Muscle of back (tissue), 11 donors: ENCODE data around the gene F7. TPM values are rescaled to one million over a fixed set of nuclear protein-coding genes. Genes with fewer than 3 reads are reported as not detected.

Source experiments
- DNase-seq, 3 donors: peaks; one replicate each; pipeline versions ENCODE4 v3.0.0 to v3.0.0-alpha.2; 2013
- polyA plus RNA-seq, 10 donors: library from polyadenylated mRNA; unstranded; fragments of 120-200 nt; gene quantifications; one replicate each; pipeline ENCODE4 v1.2.1, GENCODE V29; 2013; ENCODE audit not compliant: insufficient read length in 10 of 10

The F7 gene
- polyA plus RNA-seq, 10 donors = 0.40 to 3.6 (median 1.8) TPM

GRCh38 chr13:113086031-113086750 lies 19.4 kb upstream of the F7 start:
- no peak for DNase-seq

DNA sequence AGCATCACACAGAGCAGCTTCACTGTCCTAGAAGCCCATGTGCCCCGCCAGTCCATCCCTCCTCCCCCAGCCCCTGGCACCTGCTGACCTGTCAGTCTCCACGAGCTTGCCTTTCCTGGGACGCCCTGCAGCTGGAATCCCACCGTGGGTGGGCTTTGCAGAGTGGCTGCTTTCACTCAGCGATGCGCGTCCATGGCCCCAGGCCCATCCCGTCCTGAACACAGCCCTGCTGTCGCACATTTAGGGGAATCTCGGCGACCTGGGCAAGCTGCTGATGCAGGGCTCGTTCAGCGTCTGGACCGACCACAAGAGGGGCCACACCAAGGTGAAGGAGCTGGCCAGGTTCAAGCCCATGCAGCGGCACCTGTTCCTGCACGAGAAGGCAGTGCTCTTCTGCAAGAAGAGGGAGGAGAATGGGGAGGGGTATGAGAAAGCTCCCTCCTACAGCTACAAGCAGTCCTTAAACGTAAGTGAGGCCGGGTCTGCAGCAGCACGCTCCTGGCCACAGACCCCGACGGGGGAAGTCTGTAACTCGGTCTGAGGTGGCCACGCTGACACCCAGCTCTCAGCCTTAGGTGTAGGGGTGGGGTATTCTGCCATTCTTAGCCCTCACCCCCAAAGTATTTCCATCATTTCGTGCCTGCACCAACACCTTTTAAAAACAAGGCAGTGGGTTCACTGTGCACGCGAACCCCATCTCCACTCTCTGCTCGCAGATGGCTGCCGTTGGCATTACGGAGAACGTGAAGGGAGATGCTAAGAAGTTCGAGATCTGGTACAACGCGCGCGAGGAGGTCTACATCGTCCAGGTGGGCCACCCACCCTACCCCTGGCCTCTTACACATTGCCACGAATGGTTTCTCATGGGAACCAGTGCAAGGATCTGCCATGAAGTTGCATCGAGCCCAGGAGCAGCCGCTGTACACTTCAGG lies 18.3 kb upstream of the F7 start:
- DNase-seq = no peak

DNA sequence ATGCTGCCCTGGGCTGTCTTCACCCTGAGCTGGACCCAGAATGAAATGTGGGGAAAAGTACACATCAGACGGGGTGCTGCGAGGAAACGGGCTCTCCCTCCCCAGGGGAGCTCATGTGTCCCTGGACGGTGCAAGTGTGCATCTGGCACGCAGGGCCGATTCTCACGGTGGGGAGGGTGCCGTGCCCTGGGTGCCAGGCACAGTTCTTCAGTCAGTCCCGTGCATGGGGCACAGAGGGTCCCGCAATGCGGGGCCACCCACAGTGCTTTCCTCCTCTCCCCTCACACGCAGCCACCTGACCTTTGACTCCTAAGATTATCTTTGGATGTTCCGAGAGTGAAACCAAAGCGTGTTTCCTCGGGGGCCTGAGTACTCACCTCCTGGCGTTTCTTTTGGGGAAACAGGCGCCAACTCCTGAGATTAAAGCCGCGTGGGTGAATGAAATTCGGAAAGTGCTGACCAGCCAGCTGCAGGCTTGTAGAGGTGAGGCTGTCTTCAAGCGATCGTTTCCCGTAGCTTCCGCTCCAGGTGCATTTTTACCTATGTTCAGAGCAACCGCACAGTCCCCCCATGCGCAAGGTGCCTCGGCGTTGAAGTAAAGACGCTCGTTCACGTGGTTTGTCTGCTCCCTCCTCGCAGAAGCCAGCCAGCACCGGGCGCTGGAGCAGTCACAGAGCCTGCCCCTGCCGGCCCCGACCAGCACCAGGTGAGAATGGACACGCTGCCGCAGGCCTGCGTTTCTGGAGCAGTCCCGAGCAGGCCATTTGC lies 17.5 kb upstream of the F7 start:
- DNase-seq = no peak

DNA sequence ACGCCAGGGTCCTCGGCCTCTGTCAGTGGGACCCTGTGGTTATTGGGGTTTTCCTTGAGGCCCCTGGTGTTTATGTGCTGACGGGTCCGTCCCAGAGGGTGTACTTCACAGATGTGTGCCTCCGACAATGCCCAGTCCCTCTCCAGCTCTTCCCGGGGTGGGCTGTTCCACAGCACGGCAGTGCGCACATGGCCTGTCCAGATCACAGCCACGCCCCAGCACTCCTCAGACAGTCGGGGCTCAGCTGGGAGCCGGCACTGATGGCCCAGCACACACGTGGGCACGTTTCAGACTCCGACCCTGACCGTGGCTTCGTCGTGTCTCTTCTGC lies 16.9 kb upstream of the F7 start:
- DNase-seq = no peak

DNA sequence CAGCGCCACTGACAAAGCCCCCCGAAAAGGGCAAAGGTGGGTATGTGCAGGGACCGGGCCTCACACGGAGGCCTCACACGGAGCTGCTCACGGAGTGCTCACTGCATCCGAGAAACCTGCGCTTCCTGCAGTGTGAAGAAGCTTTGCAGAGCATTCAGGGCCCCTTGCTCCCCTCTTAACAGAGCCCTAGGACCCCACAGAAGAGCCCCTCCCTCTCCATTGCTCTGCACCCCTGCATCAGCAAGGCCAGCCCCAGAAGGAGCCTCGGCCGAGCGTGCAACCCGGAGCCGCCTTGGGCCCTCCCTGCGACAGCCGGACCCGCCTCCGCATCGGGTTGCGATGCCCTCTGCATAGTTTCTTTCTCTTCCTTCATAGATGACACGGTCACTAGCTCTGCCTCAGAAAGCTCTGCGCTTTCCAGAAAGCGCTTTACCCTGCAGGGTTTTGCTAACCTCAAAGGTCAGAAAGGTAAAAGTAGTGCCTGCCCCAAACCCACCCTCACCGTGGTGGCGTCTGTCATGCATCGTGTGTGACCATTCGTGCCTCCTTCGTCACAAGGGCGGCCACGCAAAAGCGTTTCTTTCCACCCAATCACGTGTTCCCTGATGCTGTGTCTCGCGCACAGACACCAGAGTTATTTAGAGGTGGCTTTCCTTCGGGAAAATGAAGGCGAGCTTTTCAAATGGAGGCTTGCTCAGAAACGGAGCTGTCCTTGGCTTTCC lies 15.7 kb upstream of the F7 start:
- DNase-seq = no peak

DNA sequence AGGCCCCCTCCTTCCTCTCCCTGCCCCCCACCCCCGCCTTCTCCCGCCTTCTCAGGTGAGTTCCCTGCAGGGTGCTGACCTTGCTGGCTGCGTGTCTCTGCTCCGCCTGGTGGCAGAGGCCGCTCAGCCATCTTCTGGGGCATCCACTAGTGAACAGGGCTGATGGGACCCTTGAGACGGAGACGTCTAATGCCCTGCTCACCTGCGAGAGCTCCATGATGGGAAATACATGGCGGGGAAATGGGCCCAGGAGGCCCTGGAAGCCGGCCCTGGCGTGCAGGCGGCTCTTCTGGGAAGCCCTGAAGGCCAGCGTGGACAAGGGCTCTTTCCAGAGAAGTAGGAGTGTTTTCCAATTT lies 15.2 kb upstream of the F7 start:
- DNase-seq = no peak

GRCh38 chr13:113090806-113091205 lies 14.8 kb upstream of the F7 start:
- DNase-seq = no peak

DNA sequence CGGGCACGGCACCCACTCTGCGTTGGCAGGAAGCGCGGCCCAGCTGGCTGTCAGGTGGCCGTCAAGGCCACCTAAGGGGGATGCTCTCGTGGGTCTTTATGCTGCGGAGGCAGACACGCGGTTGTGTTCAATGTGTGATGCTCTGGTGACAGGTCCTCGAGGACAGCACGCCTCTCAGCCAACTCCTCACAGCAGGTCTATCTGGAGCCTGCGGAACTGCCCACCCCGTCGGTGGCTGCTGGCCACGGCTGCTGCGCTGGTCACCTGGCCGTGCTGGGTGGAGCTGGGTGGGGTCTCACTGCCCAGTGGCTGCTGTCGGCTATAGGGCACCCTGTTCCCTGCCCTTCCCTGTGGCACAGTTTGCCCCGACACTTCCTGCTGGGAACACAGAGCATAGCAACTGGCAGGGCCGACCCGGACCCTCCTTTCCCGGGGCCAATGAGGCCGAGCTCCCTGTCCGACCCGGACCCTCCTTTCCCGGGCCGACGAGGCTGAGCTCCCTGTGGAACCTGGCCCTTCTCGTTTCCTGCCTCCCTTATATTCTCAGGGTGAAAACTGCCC lies 14.3 kb upstream of the F7 start:
- no peak for DNase-seq

DNA sequence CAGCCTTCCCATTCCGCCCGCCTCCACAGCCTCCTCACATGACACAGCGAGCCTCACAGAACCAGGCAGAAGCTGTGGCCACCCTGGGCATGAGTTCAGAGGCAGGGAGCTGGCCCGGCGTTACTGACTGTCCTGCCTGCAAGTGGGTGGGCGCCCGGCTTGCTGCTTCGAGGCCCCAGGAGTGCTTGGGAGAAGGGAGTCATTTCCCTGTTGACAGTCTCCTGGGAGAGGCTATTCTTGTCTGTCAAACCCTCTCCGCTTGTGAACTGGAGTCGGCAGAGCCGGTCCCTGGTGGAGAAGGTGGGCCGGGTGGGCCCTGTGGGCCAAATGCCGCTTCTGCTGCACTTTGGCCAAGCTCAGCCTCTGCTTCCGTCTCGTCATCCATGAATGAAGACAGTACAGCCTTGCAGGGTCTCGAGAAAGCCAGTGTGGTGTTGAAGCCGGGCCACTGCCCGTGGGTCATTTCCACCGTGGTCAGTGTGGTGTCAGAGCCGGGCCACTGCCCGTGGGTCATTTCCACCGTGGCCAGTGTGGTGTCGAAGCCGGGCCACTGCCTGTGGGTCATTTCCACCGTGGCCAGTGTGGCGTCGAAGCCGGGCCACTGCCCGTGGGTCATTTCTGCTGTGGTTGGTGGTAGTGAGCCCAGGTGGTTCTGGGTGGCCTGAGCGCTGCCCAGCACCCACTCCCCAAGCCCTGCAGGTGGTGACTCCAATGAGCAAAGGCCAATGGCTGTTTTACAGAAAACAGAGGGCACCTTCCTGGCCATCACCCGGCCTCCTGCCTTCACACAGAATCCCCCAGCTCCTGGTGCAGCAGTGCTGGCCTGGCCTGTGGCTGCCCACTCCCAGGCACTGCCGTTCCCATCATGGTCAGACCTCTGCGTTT lies 13.5 kb upstream of the F7 start:
- no peak for DNase-seq

DNA sequence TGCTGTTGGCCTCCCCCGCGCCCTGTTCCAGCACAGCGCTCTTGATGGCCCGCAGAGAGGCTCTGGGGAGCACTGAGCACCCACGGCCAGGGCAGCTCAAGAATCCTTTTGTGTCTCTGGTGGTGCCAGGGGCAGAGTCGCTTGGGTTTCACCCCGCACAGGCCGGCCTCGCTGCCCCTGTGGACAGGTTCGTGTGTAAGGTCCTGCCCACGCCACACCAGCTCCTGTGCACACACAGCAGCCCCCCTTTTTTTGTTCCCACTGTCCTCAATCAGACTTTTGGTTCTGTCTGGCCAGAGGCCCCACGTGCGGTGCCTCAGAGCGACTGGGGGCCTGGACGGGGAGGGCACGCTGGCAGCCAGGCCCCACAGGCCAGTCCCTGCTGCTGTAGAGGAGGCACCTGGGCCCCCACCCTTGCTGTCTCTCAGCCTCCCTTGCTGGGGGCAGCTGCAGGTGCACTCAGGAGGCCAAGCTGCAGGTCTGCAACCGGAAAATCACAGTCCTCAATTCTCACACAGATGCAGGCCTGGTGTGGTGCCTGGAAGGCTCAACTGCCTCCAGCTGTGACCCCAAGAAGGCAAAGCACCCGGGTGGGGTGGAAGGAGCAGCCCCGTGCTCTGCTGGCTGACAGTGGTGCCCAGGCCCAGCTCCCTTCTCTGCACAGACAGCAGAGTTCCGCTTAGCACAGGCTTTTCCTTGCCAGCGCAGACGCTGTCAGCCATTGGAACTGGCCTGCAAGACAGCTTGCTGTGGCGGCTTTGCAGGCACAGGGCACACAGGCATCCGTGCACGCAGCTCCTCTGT lies 12.6 kb upstream of the F7 start:
- DNase-seq = no peak

- DNase-seq = no peak
Observed at GRCh38 chr13:113093580-113094409, 11.8 kb upstream of the F7 start.

DNA sequence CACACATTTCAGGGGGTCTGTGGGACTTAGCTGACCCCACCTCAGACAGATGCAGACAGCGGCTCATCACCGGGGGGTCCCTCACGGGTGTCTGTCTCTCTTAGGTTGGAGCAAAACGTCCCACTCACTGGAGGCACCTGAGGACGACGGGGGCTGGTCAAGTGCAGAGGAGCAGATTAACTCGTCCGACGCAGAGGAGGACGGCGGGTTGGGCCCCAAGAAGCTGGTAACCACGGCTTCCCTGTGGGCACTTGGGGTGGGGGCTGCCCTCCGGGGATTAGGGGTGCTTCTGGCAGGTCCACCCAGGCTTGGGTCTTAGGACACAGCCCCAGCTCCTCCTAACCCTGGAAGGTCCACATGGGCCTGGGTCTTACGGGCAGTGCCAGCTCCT lies 11.2 kb upstream of the F7 start:
- DNase-seq = no peak

DNA sequence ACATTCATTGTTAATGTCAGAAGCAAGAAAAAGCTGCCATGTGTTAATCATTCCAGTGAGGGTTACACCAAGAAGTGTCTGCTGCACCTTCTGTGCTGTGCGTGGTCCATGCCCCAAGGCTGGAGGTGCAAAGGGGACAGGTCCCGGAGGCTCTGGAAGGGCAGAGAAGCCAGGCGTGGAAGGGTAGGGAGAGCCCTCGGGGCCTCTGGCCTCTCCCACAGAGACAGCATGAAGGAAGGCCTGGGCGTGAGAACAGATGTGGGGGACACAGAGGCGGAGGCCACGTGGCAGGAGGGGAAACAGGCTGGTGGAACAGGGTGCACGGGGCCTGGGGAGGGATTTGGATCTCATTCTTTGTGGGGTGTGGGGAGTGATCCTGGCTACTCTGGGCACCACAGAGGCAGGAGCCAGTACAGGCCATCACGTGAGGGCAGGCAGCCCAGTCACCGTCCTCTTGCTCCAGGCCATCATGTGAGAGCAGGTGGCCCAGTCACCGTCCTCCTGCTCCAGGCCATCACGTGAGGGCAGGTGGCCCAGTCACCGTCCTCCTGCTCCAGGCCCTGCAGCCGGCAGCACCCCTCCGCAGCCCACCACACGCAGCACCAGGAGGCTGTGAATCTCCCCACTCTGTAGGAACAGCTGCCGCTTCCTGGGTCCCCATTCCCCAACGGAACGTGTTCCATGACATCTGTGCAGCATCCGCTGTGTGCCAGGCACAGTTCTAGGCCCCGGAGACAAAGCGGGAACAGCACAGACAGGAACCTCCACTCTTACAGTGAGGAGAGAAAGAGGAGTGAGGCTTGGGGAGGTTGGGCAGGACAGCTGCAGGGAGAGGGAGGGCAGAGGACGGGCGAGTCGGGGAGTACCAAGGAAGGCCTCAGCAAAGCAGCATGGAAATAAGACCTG lies 10.2 kb upstream of the F7 start:
- no peak for DNase-seq

- no peak for DNase-seq
Observed at GRCh38 chr13:113096052-113096744, 9.4 kb upstream of the F7 start.

GRCh38 chr13:113096745-113097305 lies 8.8 kb upstream of the F7 start:
- DNase-seq = no peak

- DNase-seq = no peak
Observed at GRCh38 chr13:113097651-113098050, 7.9 kb upstream of the F7 start.
